NCI-H1092 treated with DMSO at 0.1 percent for 48 hours (cell line): ENCODE data around the gene VGLL1.

Source experiments
- DNase-seq: peaks from one replicate; lab custom pipeline; 2025; lab: John Stamatoyannopoulos, UW

Gene VGLL1

GRCh38 chrX:136551410-136551809, 19.4 kb downstream of the VGLL1 start:
- DNase-seq: no peak

GRCh38 chrX:136555694-136556093, 23.7 kb downstream of the VGLL1 start:
- no peak for DNase-seq

GRCh38 chrX:136572030-136572429, 40.0 kb downstream of the VGLL1 start:
- no peak for DNase-seq

GRCh38 chrX:136574548-136574947, 42.5 kb downstream of the VGLL1 start:
- DNase-seq: no peak

GRCh38 chrX:136577552-136577951, 45.5 kb downstream of the VGLL1 start:
- peak; percentile 69 for DNase-seq

GRCh38 chrX:136580316-136580715, 48.3 kb downstream of the VGLL1 start:
- no peak for DNase-seq

GRCh38 chrX:136582624-136583023, 50.6 kb downstream of the VGLL1 start:
- DNase-seq: no peak

- no peak for DNase-seq
These were observed 52.5 kb downstream of the VGLL1 start for GRCh38 chrX:136584545-136584944.

GRCh38 chrX:136585262-136585661, 53.2 kb downstream of the VGLL1 start:
- no peak for DNase-seq

GRCh38 chrX:136585960-136586359, 53.9 kb downstream of the VGLL1 start:
- DNase-seq: no peak

GRCh38 chrX:136586386-136586785, 54.4 kb downstream of the VGLL1 start:
- DNase-seq: no peak

- no peak for DNase-seq
These were observed 55.5 kb downstream of the VGLL1 start for GRCh38 chrX:136587532-136587931.

- DNase-seq: no peak
These were observed 56.0 kb downstream of the VGLL1 start for GRCh38 chrX:136588036-136588435.

GRCh38 chrX:136589966-136590365, 58.0 kb downstream of the VGLL1 start:
- no peak for DNase-seq

GRCh38 chrX:136597356-136597755, 65.3 kb downstream of the VGLL1 start:
- no peak for DNase-seq

GRCh38 chrX:136597954-136598353, 65.9 kb downstream of the VGLL1 start:
- DNase-seq: no peak

- DNase-seq: no peak
These were observed 66.6 kb downstream of the VGLL1 start for GRCh38 chrX:136598631-136599030.

- no peak for DNase-seq
These were observed 68.0 kb downstream of the VGLL1 start for GRCh38 chrX:136600059-136600458.
